HL-60/S4 treated with phorbol 12-myristate 13-acetate at 8.2 ng/mL for 4 days and 3 days (cell line): Measurements from ENCODE around the gene OR2T6.
"Not testable (repeated sequence)": the region's sequence is repeated elsewhere in the genome, so short reads cannot be mapped to it uniquely, and the experiment has no call there.

Experiments used
- in situ Hi-C: fragments of 300-500 bp; cut with MboI; formaldehyde crosslinking; loops from 2 replicates; pipeline ENCODE4 v1.15.0; 2022; ENCODE audit warnings: low sequenced_read_pairs

OR2T6 gene

GRCh38 chr1:248375446-248375845 lies at the start of gene OR2T6:
OR2T6 (plus strand) TSS chr1:248375746; CDS start chr1:248387609, 11,863 bp downstream.
- in situ Hi-C loops = no loop called here

- in situ Hi-C loops = no loop called here
Observed at GRCh38 chr1:248343451-248343850, 32.1 kb upstream of the OR2T6 start.

DNA sequence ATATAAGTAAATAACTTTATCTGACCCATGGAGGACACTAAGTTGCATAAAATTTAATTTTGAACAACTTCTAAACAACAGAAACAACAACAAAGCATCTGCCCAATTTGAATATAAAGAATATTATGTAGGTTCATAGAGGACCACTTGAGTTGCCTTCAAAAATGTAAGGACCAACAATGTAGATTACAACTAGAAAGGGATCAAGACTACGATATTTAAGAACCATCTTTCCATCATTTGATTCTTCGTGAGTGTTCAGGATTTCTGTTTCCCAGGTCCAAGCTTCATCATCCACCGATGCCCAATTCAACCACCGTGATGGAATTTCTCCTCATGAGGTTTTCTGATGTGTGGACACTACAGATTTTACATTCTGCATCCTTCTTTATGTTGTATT lies 27.1 kb upstream of the OR2T6 start, which contains the start of gene OR14C36:
Gene OR14C36 (plus strand): TSS at position 301 of the 400 bp plus-strand sequence. CDS start 0 bp downstream, at position 301.
- in situ Hi-C loops = no loop called here

DNA sequence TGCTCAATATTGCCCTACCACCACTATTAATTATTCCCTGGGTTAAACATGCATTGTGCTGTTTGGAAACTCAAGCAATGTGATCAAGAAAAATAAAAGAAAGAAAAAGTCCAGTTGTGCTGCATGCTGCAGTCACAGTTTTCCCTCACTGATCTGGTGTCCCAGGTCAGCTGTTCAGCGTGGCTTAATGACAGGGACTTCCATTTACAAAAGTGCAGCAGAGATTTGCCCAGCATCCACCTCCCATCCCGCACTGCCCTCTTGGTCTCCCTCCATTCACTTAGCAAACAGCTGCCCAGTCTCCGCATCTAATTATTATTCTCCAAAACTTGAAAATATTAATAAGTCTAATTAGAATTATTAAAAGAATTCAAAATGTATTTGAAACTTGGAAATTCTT lies 16.1 kb upstream of the OR2T6 start:
- in situ Hi-C loops = no loop called here

DNA sequence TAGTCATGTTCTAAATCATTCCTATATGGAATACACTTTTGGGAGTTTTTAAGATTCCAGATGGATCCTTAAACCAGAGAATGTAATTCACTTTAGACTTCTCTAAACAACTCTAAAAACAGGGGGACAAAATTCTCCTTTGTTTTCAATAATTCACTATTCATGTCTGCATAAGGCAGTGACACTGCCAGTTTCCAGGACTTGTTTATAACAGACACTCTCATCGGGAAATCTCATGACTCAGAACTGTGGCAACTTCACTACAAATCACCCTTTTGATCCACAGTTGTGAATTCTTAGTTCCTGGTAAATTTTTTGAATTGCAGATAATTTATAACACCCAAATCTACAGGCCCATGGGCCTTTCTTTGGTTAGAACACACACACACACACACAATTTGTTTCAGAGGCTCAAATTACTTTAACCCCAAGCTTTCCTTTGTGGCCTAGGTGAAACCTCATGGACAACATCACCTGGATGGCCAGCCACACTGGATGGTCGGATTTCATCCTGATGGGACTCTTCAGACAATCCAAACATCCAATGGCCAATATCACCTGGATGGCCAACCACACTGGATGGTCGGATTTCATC lies 14.3 kb upstream of the OR2T6 start, which contains the start of gene OR2T4:
Gene OR2T4 (plus strand): TSS at position 545 of the 595 bp plus-strand sequence. CDS start 0 bp downstream, at position 545.
- in situ Hi-C loops = no loop called here

DNA sequence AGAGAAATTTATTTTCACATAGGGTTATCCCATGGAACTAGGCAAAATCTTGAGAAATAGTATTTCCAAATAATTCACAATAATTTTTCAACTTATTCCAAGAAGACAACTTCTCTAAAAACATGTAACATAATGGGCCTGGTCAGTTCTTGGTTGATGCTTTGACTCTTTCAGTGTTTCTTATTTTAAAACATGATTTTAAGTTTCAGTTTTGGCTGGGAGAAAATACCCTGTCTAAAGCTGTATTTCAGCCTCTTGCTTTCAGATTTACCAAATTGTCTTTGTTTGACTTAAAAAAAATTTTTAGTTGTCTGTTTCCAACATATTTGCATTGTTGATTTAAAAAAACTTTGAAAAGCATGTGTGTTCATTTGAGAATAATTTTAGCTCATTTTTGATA lies 8.9 kb upstream of the OR2T6 start:
- in situ Hi-C loops = no loop called here

DNA sequence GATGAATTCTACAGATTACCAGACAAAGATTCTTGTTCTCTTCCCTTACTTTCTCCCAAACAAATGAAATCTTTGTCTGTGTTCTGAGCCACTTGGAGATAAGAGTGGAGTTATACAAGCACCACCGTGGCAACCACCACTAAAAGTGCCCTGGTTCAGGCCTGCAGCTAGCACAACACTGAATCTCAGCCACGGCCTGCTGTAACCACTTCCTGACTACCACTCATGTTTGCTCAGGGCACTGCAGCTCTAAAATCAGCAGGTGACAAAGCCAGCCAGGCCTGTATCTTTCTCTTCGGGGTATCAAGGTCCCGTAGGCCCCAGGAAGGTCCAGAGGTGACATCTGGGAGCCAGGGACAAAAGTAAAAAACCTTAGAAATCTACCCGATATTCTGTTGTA lies 3.2 kb upstream of the OR2T6 start:
- in situ Hi-C loops = no loop called here

DNA sequence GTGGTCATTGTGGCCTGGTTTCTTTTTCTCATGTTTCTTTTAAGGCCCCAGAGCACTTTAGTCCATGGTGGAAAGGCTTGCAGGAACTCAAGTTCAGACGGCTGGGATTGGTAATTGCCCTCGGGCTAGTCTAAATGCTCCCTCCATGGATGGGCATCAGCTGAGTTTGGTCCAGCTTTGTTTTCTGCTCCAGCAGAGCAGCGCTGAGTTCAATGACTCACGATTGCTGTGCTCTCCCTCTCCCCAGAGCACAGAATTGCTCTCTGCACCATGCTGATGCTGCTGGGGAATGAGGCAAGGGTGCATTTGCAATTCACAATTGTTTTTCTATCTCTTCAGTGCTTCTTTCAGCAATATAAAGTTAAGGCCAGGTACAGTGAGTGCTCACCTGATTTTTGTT lies 1.8 kb upstream of the OR2T6 start:
- in situ Hi-C loops = no loop called here

DNA sequence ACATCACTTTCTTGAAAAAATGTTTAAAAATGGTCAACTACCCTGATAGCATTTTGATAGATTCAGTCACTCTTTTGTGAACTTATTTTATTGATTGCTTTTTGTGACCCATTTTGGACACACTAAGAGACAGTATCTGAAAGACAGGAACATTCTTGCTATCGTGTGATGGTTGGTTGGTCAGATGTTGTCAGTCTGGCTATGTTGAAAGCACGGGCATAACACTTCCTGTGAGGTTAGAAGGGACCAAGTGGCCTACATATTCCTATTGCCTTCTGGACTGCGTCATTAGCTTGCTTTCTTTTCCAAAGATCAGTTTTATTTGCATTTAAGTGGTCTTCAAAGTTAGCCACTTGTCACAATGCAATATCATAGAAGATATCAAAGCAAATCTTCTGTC lies 1.4 kb downstream of the OR2T6 start:
- in situ Hi-C loops = no loop called here

GRCh38 chr1:248380854-248381253 lies 5.3 kb downstream of the OR2T6 start:
- in situ Hi-C loops = no loop called here

DNA sequence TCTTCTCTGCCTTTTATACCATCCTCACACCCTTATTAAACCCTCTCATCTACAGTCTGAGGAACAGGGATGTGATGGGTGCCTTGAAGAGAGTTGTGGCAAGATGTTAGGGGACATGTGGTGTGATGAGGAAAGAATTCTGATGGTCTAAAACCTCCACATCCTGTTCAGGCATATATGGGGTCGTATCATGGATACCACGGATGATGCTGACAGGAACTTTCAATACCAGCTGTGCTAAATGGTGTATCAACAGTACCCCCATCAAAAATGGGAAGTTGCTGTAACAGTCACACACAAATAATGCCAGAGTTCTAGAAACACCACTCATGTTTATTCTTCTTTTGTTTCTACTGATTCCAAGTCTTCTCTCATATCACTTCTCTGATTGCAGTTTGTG lies 12.9 kb downstream of the OR2T6 start:
- in situ Hi-C loops = no loop called here

GRCh38 chr1:248393050-248393449 lies 17.5 kb downstream of the OR2T6 start:
- in situ Hi-C loops = no loop called here

DNA sequence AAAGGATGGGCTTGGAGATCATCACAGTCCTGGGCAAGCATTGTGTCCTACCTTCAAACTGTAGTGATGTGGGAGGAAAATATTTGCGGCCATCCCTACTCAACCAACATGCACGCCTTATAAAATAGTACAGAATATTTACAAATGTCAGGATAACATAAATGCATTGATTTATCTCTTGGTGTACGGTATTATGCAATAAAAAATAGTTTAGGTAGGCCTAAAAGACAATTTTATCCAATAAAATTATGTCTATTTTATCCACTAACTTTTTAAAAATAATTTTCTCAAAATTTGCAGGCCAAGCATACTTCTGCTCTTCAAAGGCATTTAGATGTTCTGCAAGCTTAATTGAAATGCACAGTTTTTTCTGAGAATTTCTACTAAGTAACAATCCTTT lies 27.2 kb downstream of the OR2T6 start, which contains the start of gene OR2T1:
Gene OR2T1 (plus strand): TSS at position 301 of the 400 bp plus-strand sequence. CDS start 3,100 bp downstream, outside the sequence.
- in situ Hi-C loops = no loop called here

- in situ Hi-C loops = no loop called here
Observed at GRCh38 chr1:248404024-248404423, 28.5 kb downstream of the OR2T6 start.

- in situ Hi-C loops = no loop called here
Observed at GRCh38 chr1:248406721-248407692, 31.5 kb downstream of the OR2T6 start.

DNA sequence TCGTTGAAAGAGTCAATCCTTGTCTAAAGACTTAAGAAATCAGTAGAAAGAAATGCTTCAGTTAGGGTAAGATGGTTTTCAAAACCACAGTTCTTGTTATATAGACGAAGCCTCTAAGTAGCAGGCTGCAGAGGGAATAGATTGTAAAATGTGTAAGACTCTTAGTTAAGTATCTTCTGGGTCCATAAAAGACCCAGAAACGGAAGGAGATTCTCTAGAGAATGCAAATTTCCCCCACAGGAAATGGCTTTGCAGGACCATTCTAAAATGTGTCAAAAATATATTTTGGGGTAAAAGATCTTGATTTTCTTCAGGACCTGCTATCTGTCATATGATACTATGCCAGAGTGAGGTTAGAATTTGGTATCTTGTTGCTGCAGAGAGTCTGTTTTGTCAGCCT lies 40.7 kb downstream of the OR2T6 start:
- in situ Hi-C loops = no loop called here

- in situ Hi-C loops = no loop called here
Observed at GRCh38 chr1:248417854-248418253, 42.3 kb downstream of the OR2T6 start.

DNA sequence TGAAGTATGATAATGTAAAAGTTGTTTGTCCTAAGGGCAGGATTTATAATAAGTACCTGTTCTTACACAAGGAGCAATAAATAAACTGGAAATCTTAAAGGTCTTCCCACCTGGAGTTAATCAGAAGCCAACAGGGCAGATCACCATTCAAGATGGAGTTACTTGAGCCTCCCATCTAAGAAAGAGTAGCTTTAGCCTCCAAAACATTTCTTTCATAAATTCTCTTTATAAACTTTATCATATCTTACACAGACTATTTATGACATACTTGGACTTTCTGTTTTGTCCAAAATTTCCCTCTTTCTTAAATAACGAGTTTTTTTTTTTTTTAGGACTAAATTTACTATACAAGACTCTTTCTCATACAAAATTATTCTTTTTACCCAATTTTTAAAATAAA lies 45.8 kb downstream of the OR2T6 start:
- in situ Hi-C loops = no loop called here

GRCh38 chr1:248427526-248428191 lies 52.1 kb downstream of the OR2T6 start:
- in situ Hi-C loops = not testable (repeated sequence)

GRCh38 chr1:248428192-248428533 lies 52.6 kb downstream of the OR2T6 start:
- in situ Hi-C loops = not testable (repeated sequence)

DNA sequence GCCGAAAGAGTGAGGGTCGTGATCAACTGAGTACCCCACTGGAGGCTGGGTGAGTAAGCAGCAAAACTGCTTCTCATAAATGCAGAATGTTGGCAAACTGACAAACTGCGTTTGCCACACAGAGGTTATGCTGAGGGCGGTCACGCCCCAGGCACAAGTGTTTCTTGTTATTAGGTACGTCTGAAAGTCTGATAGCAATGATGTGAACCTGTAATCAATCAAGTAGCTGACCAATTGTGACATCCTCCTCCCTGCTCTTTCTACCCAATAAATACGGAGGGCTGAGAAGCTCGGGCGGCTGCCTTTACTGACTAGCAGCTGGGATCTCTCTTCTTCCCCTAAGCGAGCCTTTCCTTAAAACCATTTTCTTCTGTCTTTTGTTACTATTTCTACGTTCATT lies 56.1 kb downstream of the OR2T6 start:
- in situ Hi-C loops = not testable (repeated sequence)
